Fibroblast of villous mesenchyme (primary cell): ENCODE data around the gene BBS9. TPM values are rescaled to one million over a fixed set of nuclear protein-coding genes. Genes with fewer than 3 reads are reported as not detected.
"Not testable (repeated sequence)": the region's sequence is repeated elsewhere in the genome, so short reads cannot be mapped to it uniquely, and the experiment has no call there.

Experiments
- DNase-seq: peaks from one replicate; pipeline ENCODE4 v3.0.0-alpha.2; 2010; ENCODE audit warnings: low read depth
- H3K4me3 ChIP-seq: 2 replicates; pipeline ENCODE4 v1.5.1; 2011; ENCODE audit warnings: low read depth, mild to moderate bottlenecking, low read length
- total RNA-seq: library from RNA; depleted of rRNA; stranded (reverse); fragments of >200 nt; gene quantifications from 2 replicates; pipeline ENCODE4 v1.2.3, GENCODE V29; 2012
- TF ChIP-seq, protein P1 (sequence below): IDR thresholded peaks from 2 replicates; pipeline ENCODE4 v1.5.1; 2012; ENCODE audit warnings: low read depth, mild to moderate bottlenecking, low read length; ENCODE audit not compliant: insufficient read depth

Gene BBS9
- total RNA-seq, 1 donor = 20.7 TPM

- TF ChIP-seq, protein P1, sequence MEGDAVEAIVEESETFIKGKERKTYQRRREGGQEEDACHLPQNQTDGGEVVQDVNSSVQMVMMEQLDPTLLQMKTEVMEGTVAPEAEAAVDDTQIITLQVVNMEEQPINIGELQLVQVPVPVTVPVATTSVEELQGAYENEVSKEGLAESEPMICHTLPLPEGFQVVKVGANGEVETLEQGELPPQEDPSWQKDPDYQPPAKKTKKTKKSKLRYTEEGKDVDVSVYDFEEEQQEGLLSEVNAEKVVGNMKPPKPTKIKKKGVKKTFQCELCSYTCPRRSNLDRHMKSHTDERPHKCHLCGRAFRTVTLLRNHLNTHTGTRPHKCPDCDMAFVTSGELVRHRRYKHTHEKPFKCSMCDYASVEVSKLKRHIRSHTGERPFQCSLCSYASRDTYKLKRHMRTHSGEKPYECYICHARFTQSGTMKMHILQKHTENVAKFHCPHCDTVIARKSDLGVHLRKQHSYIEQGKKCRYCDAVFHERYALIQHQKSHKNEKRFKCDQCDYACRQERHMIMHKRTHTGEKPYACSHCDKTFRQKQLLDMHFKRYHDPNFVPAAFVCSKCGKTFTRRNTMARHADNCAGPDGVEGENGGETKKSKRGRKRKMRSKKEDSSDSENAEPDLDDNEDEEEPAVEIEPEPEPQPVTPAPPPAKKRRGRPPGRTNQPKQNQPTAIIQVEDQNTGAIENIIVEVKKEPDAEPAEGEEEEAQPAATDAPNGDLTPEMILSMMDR = no peak
Measured at GRCh38 chr7:33278095-33278494, 148.7 kb downstream of the BBS9 start.

GRCh38 chr7:33286501-33286900 is 157.1 kb downstream of the BBS9 start:
- DNase-seq = no peak
- TF ChIP-seq, protein P1 = no peak
- H3K4me3 ChIP-seq = no peak overlapping the region

More at GRCh38 chr7:33278095-33278494, 148.7 kb downstream of the BBS9 start:
- H3K4me3 ChIP-seq = no peak overlapping the region
- DNase-seq = no peak

DNA sequence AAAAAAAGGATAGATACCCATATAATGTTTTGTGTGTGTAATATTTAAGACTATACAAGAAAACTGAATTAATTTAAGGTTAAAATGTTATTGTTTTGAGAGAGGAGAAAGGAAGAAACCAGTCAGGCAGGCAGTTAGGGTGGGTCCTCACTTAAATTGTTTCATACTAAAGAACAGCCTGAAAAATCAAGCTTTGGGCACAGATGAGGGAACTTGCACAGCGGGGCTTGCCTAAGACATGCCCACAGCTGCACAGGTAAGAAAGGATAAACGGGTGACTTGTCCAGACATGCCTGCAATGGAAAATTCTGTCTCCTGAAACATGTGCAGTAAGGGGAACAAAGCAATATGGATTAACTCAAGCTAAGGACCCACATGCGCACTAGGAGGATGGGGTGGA is 158.4 kb downstream of the BBS9 start:
- TF ChIP-seq, protein P1 = no peak
- no peak overlapping the region for H3K4me3 ChIP-seq
- no peak for DNase-seq

GRCh38 chr7:33298848-33299247 is 169.5 kb downstream of the BBS9 start:
- TF ChIP-seq, protein P1 = no peak
- H3K4me3 ChIP-seq = no peak overlapping the region
- DNase-seq = no peak

DNA sequence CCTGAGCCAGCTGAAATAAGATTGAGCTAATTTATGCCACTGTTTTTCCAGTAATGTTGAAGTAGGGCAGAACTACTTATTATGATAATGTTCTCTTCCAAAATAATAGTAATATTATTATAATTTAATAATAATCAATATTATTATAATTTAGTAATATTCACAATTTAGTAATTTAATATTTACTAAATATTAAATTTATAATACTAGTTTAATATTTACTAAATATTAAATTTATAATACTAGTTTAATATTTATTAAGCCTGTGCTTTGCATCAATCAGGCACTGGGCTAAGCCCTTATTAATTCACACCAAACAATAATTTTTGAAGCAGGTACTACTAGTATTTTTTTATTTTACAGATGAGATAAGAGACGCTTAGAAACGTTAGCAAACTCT is 170.1 kb downstream of the BBS9 start:
- no peak overlapping the region for H3K4me3 ChIP-seq
- TF ChIP-seq, protein P1 = no peak
- DNase-seq = no peak

DNA sequence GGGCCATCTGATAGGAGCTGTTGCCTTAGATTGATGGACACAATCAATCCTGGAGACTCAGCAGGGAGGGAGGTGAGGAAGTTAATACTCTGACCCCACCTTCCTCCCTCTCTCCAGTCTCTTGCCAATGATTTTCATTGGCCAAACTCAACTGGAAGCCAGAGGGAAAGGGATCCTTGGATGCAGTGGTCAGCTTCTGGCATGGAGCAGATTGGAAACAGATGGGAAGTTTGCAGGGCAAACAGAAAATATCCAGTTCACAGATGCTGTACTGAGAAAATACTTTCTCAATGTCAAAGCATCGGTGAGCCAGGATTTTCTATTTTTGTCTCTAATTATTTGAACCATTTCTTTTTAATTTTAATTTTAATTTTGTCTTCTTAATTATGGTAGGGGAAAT is 170.8 kb downstream of the BBS9 start:
- no peak overlapping the region for H3K4me3 ChIP-seq
- no peak for DNase-seq

DNA sequence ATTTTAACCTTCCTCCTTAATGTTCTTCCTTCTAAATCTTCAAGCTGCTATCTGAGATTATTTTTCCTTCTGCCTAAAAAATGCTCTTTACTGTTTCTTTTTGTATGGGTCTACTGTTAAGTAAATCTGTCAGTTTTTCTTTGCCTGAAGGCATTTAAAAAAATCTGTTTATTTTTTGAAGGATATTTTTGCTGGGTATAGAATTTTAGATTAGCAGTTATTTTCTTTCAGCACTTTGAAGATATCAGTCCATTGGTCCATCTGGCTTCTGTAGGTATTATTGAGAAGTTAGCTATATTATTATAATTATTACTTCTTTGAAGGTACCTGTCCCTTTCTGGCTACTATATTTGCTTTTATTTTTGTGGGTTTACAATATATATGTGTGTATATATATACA is 171.4 kb downstream of the BBS9 start:
- DNase-seq = no peak
- TF ChIP-seq, protein P1 = no peak
- no peak overlapping the region for H3K4me3 ChIP-seq

More for the DNA sequence above, 170.8 kb downstream of the BBS9 start:
- TF ChIP-seq, protein P1 = no peak

DNA sequence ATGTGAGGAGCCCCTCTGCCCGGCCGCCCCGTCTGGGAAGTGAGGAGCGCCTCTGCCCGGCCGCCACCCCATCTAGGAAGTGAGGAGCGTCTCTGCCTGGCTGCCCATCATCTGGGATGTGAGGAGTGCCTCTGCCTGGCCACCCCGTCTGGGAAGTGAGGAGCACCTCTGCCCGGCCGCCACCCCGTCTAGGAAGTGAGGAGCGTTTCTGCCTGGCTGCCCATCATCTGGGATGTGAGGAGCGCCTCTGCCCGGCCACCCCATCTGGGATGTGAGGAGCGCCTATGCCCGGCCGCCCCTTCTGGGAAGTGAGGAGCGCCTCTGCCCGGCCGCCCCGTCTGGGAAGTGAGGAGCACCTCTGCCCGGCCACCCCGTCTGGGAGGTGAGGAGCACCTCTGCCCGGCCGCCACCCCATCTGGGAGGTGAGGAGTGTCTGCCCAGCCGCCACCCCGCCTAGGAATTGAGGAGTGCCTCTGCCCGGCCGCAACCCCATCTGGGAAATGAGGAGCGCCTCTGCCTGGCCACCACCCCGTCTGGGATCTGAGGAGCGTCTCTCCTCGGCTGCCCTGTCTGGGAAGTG is 174.7 kb downstream of the BBS9 start:
- H3K4me3 ChIP-seq, DNase-seq: not testable (repeated sequence)
